HPDE6-E6E7 (cell line): ENCODE results near the gene ALX4.

ENCODE experiments used
- DNase-seq: peaks from one replicate; pipeline ENCODE4 v3.0.0; 2011; ENCODE audit warnings: missing footprints; ENCODE audit errors: extremely low spot score

ALX4 gene

DNA sequence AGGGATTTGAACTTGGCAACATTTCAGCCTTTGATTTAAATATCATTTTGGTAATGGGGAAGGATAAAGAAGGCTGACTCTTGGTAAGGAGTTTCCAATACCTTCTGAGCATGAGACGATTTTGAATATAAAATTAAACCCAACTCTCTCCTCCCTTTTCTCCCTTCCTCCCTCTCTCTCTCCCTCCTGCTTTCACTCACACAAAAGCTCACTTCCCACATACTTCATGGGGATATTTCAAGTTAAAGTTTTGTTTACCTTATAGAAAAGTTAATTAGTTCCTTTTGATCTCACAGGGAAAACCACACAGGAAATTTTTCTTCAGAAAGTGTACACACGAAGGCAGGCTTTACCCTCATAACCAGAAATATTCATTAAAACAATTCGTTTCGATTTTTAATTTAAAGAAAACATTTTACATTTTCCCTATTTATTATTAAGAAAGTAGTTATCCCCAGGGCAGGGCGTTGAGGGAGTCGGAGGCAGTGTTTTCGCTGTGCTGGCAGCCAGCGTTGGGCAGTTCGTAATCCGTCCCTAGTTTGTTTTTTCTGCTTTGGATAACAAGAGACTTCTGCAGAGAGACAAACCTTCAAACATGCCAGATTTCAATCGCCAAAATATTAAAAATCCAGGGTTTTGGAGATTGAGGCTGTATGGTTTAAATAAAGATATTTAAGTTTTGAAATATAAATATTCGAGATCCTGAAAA, 25.3 kb upstream of the ALX4 start:
- DNase-seq = no peak

DNA sequence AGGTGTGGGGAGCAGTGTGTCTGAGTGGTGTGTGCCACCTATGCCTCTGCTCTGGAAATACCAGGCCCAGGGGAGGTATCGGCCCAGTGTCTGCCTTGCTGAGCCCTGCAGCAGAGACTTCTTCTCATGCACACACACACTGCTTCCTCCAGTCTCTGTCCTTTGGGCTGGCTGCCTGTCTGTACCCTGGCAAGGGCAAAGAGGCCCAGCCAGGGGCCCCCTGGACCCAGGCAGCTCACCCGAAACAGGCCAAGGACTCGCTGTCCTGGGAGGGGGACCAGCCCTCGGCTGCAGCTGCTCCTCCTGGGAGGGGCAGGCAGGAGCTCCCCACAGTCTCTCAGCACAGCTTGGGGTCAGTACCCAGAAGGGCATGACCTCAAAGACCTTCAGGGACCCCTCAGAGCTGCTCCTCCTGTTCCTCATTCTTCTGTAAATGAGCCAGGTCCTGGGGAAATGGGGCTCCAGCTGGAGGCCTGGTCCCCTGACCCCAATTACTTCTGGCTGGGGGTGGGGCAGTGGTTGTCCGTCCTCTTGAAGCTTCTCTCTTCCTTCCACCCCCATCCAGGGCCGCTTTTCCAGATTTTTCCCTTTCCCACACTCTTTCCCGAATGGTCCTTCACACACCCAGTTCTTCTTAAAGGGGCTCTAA, 24.5 kb upstream of the ALX4 start:
- DNase-seq = no peak

DNA sequence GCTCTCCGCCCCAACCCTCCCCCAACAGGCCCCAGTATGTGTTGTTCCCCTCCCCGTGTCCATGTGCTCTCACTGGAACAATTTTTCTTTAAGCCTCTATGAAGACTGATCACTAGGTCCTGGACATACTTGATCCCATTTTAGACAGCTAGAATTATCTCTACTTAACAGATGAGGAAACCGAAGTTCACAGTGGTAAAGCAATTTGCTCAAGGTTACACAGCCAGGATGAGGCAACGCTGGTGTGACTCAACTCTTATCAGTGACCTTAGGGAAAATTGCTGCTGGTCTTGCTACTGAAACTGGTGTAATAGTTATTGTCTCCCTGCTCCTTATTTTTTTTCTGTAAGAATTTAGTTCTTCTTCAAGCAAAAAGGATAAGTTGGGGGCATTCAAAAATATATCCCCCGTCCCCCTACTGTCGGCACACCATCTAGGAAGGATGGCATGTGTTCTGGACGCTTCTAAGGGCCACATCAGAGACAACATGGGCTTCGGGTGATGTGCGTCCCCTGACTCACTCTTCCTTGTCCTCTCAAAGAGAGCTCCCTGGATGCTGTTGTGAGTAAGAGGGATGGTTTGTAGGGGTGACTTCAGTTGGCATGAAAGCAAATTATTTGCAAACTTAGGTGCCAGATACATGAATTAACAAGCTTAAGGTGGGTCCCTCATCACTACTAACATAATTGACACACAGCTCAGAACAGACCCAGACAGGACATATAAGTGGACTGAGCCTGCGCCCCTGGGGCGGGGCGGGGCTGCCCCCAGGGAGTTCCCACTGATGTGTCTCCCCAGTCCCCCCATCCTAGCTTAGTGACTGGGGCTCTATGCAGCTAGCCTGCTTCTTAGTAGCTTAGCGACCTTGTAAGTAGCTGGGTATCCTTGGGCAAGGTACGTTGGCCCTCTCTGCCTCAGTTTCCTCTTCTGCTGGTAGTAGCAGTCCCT, 23.6 kb upstream of the ALX4 start:
- DNase-seq = no peak

DNA sequence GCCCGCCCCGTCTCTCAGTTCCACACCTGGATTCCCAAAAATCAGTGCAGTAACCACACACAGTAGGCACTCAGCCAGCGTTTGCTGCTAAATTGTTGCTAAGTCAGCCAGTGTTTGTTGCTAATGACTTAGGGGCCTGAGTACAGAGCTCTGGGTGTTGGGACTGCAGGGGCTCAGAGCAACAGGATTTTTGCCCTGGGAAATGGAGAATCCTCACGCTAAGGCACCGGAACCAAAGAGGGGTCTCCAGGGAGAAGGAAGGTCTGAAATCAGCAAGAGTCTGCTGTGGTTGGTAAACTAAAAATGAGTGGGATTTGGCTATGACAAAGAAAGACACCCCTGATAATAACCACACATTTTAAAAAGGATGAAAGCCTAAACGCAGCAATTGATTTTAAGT, 22.7 kb upstream of the ALX4 start:
- DNase-seq = no peak

DNA sequence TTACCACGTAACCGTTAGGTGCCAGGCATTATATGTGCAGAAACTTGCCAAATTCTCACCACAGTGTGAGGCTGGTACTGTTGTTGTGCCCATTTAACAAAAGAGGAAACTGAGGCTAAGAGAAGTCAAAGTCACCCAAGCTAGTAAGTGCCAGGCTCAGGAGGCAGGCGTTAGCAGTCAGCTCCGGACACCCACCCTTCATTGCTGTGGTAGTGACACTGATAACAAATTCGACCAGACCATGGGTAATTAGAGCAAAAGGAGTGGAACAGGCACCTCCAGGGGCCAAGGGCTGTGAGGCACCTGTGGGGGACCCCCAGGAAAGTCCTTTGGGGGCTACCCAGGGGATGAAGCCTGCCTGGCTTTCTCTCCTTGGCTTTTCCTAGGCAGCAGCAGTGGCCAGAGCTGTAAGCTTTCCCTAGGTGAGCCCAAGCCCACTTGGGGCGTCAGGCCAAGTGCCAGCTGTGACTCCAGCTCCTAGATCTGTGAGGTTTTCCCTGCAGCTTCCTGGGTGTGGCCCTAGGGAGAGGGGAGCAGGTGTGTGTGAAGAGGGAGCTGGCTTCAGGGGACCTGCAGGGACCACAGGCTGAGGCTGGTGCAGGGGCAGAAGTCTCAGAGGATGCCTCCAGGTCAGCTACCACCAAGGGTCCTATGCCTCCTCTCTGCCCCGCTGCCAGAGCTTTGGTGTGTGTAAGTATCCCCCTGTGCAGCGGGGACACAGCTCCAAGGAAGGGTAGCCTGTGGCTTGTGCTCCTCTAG, 19.7 kb upstream of the ALX4 start:
- DNase-seq = no peak

DNA sequence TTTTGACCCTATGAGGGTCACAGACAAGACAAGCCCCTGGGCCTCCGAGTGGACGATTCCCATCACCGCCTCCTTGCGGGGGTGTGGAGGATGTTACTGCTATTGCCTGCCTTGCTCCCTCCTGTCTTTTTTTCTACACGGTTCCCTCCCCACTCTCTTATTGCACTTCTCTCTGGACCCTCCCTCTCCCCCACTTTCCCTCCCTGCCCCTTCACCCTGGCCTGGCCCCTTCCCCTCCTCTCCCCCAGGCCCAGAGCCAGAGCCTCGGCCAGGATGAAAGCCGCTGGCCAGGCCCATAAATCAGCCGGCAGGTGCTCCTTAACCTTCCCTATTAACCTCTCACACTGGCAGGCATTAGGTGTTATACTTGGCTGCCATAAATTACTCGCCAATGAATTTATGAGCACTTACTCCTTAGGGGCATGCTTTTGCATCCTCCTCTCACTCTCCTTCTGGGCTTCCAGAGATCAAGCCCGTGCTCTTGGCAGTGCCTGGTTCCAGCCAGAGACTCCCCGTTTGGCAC, 18.3 kb upstream of the ALX4 start:
- DNase-seq = no peak

DNA sequence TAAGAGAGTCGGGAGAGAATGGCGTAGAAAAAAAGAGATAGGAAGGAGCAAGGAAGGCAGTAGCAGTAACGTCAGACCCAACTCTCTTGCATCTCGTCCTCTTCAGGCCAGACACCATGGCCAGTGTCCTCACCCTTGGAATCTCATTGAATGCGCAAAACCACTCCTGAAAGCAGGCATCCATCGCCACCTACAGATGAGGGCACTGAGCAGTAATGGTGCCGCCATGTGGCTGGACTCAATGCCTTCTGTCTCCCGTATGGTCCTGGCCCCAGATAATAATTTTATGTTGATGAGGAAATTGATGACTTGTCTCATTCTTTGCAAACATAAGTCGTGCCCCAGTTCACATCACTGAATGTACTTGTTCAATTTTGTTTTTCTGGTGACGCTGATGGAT, 17.8 kb upstream of the ALX4 start:
- no peak for DNase-seq

DNA sequence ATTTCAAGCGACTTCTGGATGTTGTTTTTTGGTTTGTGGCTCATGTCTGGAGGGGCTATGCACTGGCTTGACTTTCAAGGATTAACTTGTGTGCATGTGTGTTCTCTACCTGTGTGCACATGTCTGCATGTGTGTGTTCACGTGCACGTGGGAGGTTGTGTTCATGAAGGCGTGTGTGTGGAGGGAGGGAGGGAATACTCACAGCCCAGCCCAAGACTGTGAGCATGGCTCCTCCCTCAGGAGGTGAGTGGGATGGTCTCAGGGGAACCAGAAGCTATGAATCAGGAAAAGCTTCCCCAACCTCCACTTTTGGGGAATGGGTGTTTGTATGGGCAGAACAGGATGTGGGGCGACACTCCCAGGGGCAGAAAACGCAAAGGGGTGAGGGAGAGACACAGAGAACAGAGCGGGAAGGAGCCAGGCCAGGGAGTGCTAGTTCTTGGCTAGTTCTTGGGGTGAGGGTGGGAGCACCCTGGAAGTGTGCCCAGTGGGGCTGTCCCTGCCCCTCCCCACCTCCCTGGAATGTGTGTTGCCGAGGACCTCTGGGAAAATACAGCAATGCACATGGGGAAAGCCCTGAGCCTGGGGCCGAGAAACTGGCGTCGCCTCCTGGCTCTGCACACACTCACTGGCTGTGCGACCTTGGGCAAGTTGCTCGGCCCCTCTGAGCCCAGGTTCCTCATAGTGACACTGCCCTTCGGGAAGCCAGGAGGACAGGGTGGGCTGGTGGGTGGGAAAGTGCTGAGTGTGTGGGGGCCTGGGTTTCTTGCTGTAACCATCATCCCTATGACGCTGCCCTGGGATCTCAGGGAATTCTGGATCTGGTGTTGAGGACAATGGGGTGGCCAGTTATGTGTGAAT, 16.9 kb upstream of the ALX4 start:
- DNase-seq = no peak

DNA sequence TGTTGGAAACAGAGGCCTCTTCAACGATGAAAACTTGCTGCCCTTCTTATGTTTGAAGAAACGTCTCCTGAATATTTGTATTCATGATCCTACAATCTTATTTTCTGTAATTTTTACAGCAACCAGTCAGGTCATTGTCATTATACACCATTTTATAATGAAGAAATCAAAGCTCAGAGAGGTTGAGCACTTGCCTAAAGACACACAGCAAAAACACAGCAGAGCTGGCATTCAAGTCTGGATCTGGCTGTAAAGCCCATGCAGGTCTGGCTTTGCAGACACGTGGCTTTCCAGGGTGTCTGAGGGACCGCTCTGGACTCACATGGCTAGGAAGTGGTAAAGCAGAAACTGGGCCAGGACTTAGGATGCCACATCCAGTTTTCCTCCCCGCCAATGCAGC, 15.8 kb upstream of the ALX4 start:
- DNase-seq = no peak

DNA sequence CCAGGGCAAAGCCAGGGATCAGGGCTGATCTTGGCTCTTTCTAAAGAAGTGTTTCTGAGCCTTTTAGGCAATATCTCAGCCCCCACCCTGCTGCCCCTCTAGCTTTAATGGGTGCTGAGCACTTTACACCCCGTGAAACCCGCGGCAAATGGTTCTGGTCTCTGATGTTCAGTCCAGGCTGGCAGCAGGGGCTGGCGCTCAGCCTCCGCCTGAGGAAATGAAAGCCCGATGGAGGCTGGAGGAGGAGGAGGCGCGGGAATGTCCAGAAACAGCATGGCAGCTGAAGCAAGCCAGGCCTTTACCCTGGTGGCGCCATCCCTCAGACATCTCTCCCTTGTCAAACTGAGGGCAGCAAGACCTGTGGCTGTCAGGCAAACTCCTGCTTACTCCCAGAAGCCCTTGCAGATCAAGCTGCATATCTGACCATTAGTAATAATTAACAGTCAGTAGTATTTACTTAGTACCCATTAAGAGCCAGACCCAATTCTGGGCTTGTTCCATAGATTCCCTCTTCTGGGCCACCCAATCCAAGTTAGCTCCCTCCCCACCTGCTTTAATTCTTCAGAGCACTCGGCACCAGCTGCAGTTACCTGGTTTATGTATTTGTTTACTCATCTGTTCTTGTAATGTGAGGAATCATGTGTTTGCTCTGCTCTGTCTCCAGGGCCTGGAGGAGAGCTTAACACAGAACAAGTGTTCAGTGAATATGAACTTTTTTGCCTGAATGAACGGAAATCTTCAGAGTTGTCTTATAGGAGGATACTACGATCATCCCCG, 15.0 kb upstream of the ALX4 start:
- no peak for DNase-seq

DNA sequence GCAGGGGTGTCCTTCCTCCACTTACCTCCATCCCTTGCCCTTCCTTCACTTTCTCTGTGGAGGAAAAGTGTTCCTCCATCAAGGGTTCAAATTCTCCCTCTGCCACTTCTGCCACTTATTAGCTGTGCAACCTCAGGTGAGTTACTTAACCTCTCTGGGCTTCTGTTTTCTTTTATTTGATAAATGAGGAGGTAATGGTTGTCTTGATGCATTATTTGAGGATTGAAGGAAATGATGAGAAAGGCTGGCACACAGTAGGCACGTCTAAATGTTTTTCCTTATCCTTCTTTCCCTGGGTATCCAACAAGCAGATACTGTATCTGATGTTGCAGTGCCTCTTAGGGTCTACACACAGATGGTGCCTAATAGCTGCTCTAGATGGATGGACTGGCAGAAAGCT, 14.3 kb upstream of the ALX4 start:
- no peak for DNase-seq

DNA sequence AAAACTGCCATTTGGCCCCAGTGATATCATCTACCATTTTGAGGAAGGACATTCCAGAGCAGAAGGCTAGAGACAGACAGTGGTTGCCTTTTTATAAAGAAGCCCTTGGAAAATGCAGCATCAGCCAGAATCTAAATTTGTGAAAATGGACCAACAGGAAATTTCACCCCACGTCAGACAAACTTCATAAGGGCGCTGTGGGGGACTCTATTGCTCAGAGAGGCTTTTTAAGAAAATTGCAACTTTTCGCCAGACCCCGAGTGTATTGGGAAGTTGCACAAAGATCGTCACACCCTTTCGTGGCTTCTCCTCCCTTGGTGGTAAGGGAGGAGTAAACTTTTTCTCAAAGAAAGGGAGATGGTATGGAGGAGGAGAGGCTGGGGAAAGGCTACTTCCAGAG, 12.3 kb upstream of the ALX4 start:
- no peak for DNase-seq

DNA sequence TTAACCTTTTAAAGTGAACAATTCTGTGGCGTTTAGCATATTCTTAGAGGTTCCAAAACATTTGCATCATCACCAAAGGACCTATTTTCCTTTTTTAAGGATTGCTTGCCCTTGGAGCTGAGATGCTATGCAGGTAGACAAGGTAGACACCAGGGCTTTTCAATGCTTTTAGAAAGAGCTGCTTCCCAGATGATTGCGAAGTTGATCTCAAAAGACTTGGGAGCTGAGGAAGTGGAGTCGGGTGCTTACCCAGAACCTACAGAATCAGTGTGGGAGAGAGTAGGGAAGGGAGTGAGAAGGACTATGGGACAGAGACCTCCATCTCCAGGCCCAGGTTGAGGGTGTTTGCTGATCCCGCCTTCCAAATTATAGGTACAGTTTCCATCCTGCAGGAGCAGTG, 11.1 kb upstream of the ALX4 start:
- no peak for DNase-seq

DNA sequence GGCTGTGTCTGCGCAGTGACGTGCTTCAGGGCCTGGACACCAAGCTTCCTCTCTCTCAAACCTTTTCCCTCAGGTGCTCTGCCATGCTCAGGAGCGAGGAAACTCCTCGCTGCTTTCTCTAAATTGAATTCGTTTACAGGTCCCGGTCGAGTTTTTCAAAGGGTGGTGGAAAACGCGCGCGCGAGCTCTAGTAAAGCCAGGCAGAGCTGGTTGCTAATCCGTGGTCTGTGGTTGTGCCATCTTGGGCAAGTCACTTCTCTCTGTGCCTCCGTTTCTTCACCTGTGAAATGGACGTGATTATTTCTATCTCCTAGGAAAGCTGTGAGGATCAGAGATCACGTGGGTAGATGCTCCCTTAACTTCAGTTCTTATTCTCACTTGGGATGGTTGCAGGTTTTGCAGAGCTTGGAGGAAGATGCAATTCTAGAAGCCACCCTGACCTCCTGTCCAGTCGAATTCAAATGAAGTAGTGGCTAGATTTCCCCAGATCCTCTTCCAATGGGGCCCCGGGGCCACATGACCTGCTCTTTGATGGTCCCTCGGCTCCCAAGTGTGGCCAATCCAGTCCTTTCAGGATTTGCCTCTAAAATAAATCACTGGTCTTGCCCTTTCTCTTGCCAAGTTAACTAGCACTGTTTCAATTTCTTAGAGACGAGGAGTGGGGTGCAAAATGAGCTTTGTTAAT, 10.5 kb upstream of the ALX4 start:
- no peak for DNase-seq

DNA sequence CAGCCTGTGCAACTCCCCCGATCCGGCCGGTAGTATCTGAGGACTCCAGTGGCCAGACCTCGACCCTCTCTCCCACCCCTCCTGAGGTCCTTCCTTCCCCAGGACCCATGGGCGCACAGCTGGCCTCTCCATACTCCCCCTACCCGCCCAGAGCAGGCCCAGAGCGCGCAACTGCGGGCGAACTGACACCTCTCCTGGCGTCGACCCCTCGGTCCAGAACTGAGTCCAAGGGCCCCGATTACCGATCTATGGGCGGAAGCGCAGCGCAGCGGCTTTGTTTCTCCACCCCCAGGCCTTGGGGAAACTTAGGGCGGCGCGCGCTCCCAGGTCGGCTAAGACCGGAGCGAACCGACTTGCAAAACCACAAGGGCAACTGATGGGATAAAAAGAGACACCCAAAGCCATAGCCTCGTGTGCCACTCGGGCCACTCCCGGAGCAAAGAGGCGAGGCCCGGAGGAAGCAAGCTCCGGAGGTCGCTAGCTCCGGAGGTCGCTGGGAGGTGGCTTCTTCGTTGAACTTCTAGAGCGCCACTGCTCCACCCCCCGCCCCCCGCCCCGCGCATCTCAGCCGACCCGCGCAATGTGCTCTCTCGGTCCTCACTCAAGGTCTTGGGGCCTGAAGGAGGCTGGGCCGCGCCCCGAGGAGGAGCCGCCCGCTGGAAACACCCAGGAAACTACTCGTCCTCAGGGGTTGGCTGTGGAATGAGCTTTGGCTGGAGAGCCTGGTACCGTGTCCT, 9.8 kb upstream of the ALX4 start:
- no peak for DNase-seq

DNA sequence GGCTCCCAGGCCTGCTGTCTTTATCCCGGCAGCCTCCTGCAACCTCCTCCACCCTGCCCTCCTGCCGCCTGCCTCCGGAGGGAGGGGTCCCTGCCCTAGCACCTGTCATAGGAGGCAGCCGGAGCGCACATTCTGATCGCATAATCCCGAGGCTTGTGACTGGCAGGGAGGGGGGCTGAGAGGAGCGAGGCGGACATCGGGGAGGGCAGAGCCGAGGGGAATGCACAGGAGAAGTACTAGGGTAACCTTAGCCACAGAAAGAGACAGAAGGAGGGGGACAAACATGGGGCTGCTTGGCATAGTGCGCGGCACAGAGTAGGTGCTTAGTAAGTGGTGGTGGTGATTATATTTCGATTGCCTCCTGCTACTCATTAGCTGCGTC, 9.2 kb upstream of the ALX4 start:
- DNase-seq = no peak

DNA sequence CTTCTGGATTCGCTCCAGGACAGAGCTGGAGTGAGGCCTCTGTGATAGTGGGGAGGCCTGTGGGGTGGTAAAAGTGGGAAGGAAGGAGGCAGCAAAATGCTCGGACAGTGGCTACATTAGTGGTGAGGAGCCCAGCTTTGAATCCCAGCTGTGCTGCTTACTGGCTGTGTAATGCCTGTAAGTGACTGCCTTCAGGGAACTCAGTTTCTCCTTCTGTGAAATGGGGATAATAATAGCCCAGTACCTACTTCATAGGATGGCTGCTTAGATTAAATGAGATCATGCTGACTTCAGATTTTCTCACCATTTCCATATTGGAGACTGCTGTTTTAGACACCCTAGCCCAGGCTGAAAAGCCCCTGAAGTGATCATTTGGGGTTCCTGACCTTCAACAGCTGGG, 8.4 kb upstream of the ALX4 start:
- DNase-seq = no peak

DNA sequence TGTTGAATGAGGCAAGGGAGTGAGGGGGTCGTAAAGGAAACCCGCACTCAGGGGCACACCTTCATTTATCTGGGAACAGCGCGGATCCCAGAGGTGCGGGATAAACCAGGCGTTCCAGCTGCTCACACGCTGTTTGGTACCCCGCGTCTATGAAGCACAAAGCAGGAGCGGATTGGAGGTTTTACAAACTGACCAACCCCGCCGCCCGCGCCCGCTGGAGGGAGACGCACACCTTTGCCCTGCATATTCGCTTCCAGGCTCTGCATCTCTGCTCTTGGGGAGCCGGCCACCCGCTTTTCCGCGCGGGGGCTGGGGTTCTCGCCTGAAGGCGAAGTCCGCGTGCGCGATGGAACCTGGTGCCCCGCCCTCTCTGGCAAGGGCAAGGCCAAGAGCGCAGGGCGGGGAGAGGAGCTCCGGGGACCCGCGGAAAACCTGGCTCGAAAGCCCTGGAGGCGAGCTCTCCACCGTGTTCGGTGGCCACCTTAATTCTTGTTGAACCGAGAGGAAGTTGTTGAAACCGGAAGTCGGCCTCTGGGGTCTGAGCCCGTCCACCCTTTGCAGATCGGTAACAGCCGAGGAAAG, 6.8 kb upstream of the ALX4 start:
- no peak for DNase-seq
